Aorta (tissue), 5 donors: ENCODE measurements around the gene TMEM37. TPM values are rescaled to one million over a fixed set of nuclear protein-coding genes. Genes with fewer than 3 reads are reported as not detected.
A peak's percentile ranks its signal among the peaks of the same experiment; 100 is the strongest.

ENCODE experiments used
- ATAC-seq: fragments of 200-7000 bp; cut with Tn5 transposase; one replicate; pipeline ENCODE4 v1.9.1; 2022; ENCODE audit warnings: moderate library complexity; ENCODE audit not compliant: low FRiP score
- DNase-seq, 2 donors: peaks; one replicate each; pipeline ENCODE4 v3.0.0-alpha.2; 2020
- H3K27ac ChIP-seq, 2 donors: one replicate each; pipeline ENCODE4 v1.5.1; 2013; ENCODE audit warnings: low read length in 2 of 2, mild to moderate bottlenecking in 2 of 2, moderate library complexity in 2 of 2, control low read depth in 1 of 2, inconsistent platforms in 1 of 2, low read depth in 1 of 2
- H3K27me3 ChIP-seq, 2 donors: one replicate each; pipeline ENCODE4 v1.6.1; 2013; ENCODE audit warnings: control low read depth in 1 of 2, low read length in 1 of 2, mild to moderate bottlenecking in 1 of 2, moderate library complexity in 1 of 2; ENCODE audit not compliant: insufficient read depth in 2 of 2, control insufficient read depth in 1 of 2
- H3K36me3 ChIP-seq, 2 donors: one replicate each; pipeline ENCODE4 v1.6.1; 2013; ENCODE audit warnings: control low read depth in 1 of 2, low read length in 1 of 2, mild to moderate bottlenecking in 1 of 2; ENCODE audit not compliant: insufficient read depth in 2 of 2, control insufficient read depth in 1 of 2
- H3K4me1 ChIP-seq, 2 donors: one replicate each; pipeline ENCODE4 v1.6.1; 2013; ENCODE audit warnings: low read length in 2 of 2, control low read depth in 1 of 2, mild to moderate bottlenecking in 1 of 2, moderate library complexity in 1 of 2; ENCODE audit not compliant: insufficient read depth in 2 of 2, control insufficient read depth in 1 of 2
- H3K4me3 ChIP-seq, 2 donors: one replicate each; pipeline ENCODE4 v1.5.1; 2013; ENCODE audit warnings: low read length in 2 of 2, control low read depth in 1 of 2, mild to moderate bottlenecking in 1 of 2
- H3K9me3 ChIP-seq: one replicate; pipeline ENCODE4 v1.6.1; 2013; ENCODE audit warnings: mild to moderate bottlenecking, low read length; ENCODE audit not compliant: control insufficient read depth
- whole genome bisulfite sequencing, 2 donors: extraction: QIAGEN DNeasy Blood & Tissue Kit; methylation state at CpG; one replicate each; pipeline ENCODE4 v1.1.7; 2013; 5-methylcytosine and 5-hydroxymethylcytosine counted together
- intact Hi-C, 2 donors: fragments of 100-400 bp; cut with DNase I; formaldehyde crosslinking; loops; one replicate each; pipeline versions ENCODE4 v1.14.2 to v1.15.0; 2022
- polyA plus RNA-seq, 2 donors: library from polyadenylated mRNA; stranded (reverse); fragments of 200-250 nt; gene quantifications; one replicate each; pipeline ENCODE4 v1.2.3, GENCODE V29; 2013
- total RNA-seq, 2 donors: library from RNA; stranded (reverse); fragmentation: NEBNext Ultra II Directional; extraction: Animal tissue kit (Norgen Biotek cat#: 25700); gene quantifications; one replicate each; pipeline ENCODE4 v1.2.1, GENCODE V29; 2021
- donor health status: healthy with polysubstance abuse.
- donor health status: Bipolar disorder and iron deficiency.
- donor health status: DM: no; HTN: no; CAD: no.
- donor health status: DM: no; HTN: no; CAD: no.
- donor health status: DM: yes; HTN: yes; CAD: no.

The TMEM37 gene
- total and polyA plus RNA-seq, 4 donors = 1.2 to 19.8 (median 8.1) TPM

DNA sequence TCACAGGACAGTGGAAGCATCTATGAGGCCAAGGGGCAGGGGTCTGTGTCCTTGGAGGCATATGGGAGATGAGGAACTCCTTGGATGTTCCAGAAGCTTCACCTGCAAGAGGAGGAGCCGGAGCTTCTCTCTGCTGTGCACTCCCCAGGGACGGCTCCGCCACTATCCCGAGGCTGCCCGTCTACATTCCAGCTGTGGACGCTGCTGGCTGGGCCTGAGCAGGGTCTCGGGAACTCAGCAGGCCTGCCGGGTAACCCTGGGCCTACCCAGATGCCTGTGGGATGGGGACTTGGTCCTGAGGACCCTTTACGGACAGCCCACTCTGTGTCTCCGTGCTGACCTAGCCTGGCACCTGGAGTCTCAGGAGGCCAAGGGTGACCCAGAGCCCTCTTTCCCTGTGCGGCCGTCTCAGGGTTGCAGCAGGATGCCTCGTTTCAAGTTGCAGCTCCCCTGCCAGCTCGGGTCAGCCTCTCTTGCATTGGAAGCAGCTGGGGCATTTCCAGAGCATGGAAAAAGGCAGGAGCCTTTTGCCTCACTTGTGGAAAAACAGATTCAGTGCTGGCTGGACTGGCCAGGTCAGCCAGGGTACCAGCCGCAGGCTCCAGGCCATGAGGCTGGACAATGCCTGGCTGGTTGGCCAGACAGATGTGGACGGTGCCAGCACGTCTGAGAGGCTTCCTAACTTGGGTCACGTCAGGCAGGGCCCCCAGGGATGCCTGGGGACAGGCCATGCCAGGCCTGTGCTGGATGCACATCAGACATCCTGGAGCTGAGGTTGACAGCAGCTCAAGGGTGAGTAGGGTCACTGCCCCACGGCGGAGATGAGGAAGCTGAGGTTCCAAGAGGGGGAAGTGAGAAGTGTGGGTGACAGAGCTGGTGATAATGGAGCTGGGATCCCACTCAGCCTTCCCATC lies 51.1 kb downstream of the TMEM37 start:
- Histone ChIP-seq H3K9me3 (no peaks in the 10 kb centered on the region), H3K27ac (peak overlapping the region; percentile 36 to 82), H3K4me1 (peaks cover 0 to 7% of the 10 kb centered on the region in 2 donors), H3K4me3 (no peak overlapping the region), H3K36me3 (no peaks in the 10 kb centered on the region), H3K27me3 (no peaks in the 10 kb centered on the region)
- 8% methylated on average over 20 of the region's 20 CpGs for WGBS, 2 donors
- intact Hi-C loops = no loop called here
- ATAC-seq (peak; percentile 89), DNase-seq (peak; percentile 90)

GRCh38 chr2:119483395-119483753 lies 51.7 kb downstream of the TMEM37 start:
- Histone ChIP-seq H3K27me3 (no peaks in the 10 kb centered on the region), H3K27ac (peak overlapping the region; percentile 72 to 82), H3K4me1 (peaks cover 0 to 7% of the 10 kb centered on the region in 2 donors), H3K4me3 (no peak overlapping the region), H3K9me3 (no peaks in the 10 kb centered on the region), H3K36me3 (no peaks in the 10 kb centered on the region)
- DNase-seq (peak in 1 of 2 donors; percentile 74), ATAC-seq (peak; percentile 70)
- intact Hi-C loops = no loop called here
- WGBS, 2 donors = 2 to 10% methylated on average over 5 of the region's 5 CpGs

DNA sequence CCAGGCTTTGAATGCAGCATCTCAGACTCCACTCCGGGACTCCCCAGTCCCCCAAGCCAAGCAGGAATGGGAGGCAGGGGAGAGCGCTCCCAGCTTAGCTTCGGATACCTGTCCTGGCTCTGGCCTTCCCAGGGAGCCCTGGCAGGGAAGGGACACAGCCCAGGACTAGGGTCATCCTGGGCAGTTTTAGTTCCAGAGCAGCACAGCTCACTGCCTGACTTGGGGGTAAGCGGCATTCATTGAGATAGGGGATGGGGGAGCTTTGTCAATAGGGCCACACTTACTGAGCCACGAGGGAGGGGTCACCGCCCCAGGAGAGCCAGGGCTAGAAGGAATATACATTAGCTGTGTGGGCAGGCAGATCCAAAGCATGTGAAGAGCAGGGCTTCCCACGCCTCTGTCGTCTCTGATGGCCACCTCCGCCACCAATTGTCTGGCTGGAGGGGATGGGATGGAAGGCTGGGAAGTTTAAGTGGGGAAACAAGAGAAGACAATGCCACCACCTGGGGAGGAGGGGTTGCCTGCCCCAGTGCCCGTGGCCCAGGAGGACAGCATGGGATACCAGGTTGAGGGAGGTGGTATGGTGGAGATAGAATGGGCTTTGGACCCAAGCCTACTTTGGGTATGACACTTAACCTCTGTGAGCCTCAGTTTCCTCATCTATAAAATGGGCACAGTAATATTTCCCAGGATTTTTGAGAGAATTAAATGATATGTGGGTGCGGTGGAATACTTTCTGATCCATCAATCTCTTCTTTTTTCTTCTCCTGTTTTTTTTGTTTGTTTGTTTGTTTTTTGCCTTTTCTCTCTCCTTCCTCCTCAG lies 52.5 kb downstream of the TMEM37 start:
- H3K36me3 ChIP-seq = no peaks in the 10 kb centered on the region
- no peak overlapping the region for H3K4me3 ChIP-seq
- no peak for ATAC-seq
- no peaks in the 10 kb centered on the region for H3K27me3 ChIP-seq
- H3K27ac ChIP-seq = peak overlapping the region; percentile 72 to 81
- intact Hi-C loops = no loop called here
- peaks cover 0 to 7% of the 10 kb centered on the region in 2 donors for H3K4me1 ChIP-seq
- no peaks in the 10 kb centered on the region for H3K9me3 ChIP-seq
- DNase-seq = no peak
- WGBS, 2 donors = 84 to 88% methylated on average over 11 of the region's 11 CpGs

DNA sequence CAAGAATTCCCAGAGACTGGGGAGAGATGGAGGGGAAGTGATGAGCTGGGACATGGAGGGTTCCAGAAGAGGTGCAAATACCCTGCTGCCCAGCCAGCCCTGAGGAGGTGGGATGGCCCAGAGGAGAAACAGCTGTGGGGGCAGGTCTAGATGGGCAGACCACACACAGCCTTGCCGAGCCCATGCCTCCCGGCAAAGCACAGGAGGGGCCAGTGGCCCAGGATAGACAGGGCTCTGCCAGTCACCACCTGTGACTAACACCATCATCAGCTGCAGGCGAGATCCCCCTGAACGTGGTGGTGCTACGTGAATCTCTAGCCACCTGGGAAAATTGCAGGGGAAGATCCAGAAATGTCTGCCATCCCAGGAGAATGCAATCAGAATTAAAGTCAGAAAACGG lies 53.2 kb downstream of the TMEM37 start:
- no peaks in the 10 kb centered on the region for H3K36me3 ChIP-seq
- H3K4me3 ChIP-seq = no peak overlapping the region
- ATAC-seq = no peak
- WGBS, 2 donors = 28 to 32% methylated on average over 6 of the region's 6 CpGs
- peak overlapping the region in 1 of 2 donors; percentile 71 for H3K27ac ChIP-seq
- no peaks in the 10 kb centered on the region for H3K27me3 ChIP-seq
- H3K9me3 ChIP-seq = no peaks in the 10 kb centered on the region
- intact Hi-C loops = no loop called here
- no peak for DNase-seq
- H3K4me1 ChIP-seq = peaks cover 0 to 7% of the 10 kb centered on the region in 2 donors

GRCh38 chr2:119485336-119486110 lies 53.9 kb downstream of the TMEM37 start:
- DNase-seq (no peak), ATAC-seq (peak; percentile 5)
- Histone ChIP-seq H3K36me3 (no peaks in the 10 kb centered on the region), H3K4me3 (no peak overlapping the region), H3K9me3 (no peaks in the 10 kb centered on the region), H3K27me3 (no peaks in the 10 kb centered on the region), H3K4me1 (peaks cover 0 to 7% of the 10 kb centered on the region in 2 donors), H3K27ac (no peak overlapping the region)
- 53 to 54% methylated on average over 12 of the region's 12 CpGs for WGBS, 2 donors
- intact Hi-C loops = no loop called here

- H3K36me3 ChIP-seq = no peaks in the 10 kb centered on the region
- peak overlapping the region in 1 of 2 donors; percentile 6 for H3K27ac ChIP-seq
- no peaks in the 10 kb centered on the region for H3K9me3 ChIP-seq
- peaks cover 0 to 7% of the 10 kb centered on the region in 2 donors for H3K4me1 ChIP-seq
- ATAC-seq (no peak), DNase-seq (no peak)
- intact Hi-C loops = no loop called here
- no peaks in the 10 kb centered on the region for H3K27me3 ChIP-seq
- H3K4me3 ChIP-seq = no peak overlapping the region
- WGBS, 2 donors = 61 to 72% methylated on average over 10 of the region's 10 CpGs
Observed at GRCh38 chr2:119486196-119486827, 54.7 kb downstream of the TMEM37 start.

DNA sequence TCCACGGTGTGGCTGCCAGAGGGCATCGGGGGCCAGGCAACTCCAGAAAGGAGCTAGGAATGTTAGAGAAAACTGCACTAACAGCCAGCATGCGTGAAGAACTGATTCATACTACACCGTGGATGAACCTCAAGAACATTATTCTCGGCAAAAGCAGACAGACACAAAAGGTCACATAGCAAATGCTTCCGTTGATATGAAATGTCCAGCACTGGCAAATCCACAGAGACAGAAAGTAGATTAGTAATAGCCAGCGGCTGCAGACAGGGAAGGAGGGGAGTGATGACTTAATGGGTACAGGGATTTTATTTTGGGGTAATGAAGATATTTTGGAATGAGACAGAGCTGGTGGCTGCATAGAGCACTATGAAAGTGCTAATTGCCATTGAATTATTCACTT lies 55.2 kb downstream of the TMEM37 start:
- no peaks in the 10 kb centered on the region for H3K9me3 ChIP-seq
- no peak overlapping the region for H3K27ac ChIP-seq
- H3K36me3 ChIP-seq = no peaks in the 10 kb centered on the region
- intact Hi-C loops = no loop called here
- H3K27me3 ChIP-seq = no peaks in the 10 kb centered on the region
- ATAC-seq = no peak
- DNase-seq = no peak
- no peak overlapping the region for H3K4me3 ChIP-seq
- H3K4me1 ChIP-seq = peaks cover 0 to 7% of the 10 kb centered on the region in 2 donors
- WGBS, 2 donors = 4 to 13% methylated on average over 7 of the region's 7 CpGs
